Forelimb muscle (tissue), 1 donor: ENCODE data around the gene SIK3. TPM values are rescaled to one million over a fixed set of nuclear protein-coding genes. Genes with fewer than 3 reads are reported as not detected.

ENCODE experiments used
- DNase-seq: peaks from one replicate; pipeline ENCODE4 v3.0.0-alpha.2; 2013; ENCODE audit warnings: low read depth
- polyA plus RNA-seq: library from polyadenylated mRNA; unstranded; fragments of 120-200 nt; gene quantifications from one replicate; pipeline ENCODE4 v1.2.1, GENCODE V29; 2013; ENCODE audit not compliant: insufficient read length

SIK3 gene
- polyA plus RNA-seq, 1 donor: 36.5 TPM

DNA sequence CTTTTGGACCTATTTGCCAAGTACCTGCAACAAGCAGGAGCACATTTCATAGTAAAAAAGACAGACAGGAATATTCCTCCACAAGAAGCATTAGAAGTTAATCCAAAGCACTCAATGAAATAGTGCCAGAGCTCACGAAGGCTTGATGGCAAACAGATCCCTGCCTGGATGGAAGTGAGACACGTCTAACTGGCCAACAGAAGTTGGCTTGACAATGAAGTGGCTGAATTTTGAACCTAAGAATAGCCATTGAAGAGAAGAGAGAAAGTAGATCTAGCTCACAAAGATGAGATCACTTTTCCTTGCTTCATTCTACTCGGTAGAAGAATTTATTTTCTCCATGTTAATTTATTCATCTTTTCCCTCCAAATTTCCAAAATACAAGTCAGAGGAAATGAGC lies 230.2 kb downstream of the SIK3 start:
- no peak for DNase-seq

GRCh38 chr11:116867619-116868018 lies 230.6 kb downstream of the SIK3 start:
- DNase-seq: no peak

DNA sequence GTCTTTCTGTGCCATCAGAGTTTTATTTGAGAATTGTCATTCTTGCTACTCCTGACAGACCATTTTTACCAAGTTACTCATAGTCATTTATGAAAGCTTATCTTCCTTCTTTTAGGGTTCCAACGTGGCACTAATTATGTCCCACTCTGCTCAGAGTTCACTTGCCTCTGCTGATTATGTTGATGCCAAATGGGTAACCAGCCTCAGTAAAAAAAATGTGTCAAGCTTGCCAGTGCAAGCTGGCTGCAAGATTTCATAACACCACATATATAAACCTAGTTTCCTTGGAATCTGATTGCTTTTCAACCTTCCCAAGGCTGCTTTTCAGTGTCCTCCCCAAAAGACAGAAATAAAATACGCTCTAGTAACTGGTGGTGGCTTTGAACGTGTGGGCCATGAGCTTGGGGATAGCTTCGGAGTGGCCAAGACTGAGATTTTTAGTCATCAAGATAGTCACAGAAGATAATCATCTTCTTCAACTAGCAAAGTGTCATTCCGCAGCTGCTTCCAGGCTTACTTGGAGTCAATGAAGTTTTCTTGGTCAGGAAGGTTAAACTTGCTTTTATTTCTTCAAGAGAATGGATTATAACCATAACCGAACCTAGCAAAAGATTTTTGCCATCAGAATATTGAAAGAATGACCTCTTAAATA lies 231.3 kb downstream of the SIK3 start:
- no peak for DNase-seq

DNA sequence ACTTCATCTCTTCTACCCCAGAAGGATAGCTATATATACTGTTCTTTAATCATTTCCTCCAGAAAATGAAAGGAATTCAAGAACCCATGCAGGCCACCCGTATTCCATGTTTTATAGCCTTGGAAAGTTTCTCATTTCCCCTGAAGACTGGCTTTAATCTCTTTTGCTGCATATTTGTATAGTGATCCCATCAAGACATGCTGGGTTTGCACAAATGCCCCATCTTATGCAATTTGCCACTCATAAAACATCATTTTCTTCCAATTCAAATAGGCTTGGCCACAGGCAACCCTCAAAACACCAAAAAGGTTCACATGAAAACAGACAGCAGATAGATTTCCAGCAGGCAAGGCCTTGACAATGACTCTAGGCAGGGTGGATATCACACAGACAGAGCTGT lies 232.5 kb downstream of the SIK3 start:
- DNase-seq: no peak

- DNase-seq: no peak
Measured at GRCh38 chr11:116864531-116864930, 233.7 kb downstream of the SIK3 start.

- no peak for DNase-seq
Measured at GRCh38 chr11:116862951-116863350, 235.3 kb downstream of the SIK3 start.

- DNase-seq: no peak
Measured at GRCh38 chr11:116862185-116862584, 236.0 kb downstream of the SIK3 start.

DNA sequence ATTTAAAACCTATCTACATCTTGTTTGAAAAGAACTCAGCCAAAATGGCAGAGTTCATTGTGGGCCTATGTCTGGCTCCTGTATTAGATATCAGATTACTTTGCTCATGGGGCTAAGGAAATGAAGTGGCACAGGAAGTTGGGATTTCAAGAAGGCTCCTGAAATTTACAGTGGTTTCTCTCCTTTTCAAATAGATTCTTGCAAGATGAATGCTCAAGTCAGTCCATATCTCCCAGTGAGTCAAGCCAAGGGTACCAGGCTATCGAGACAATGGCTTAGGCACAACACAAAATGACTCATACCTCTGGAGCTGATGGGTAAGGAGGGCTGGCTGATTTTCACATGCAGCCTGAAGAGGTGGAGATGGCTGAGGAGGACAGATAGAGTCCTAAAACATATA lies 236.7 kb downstream of the SIK3 start:
- DNase-seq: no peak

DNA sequence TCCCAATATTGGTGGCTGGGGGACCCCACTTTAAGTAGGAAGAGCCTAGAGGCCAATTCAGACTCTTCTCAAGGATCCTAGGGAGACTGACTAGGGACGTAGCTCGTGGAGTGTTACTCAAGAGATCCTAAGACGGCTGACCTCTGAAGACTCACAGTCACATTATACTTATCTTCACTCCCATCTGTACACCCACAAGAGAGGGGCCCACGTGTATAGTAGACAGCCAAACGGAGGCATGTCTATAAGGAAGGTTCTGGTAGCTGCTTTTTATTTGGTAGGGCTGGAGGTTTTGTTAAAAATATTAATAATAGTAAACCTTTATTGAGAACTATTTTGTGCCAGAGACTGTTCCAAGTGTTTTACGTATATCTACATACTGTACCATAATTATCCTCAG lies 237.9 kb downstream of the SIK3 start:
- no peak for DNase-seq

DNA sequence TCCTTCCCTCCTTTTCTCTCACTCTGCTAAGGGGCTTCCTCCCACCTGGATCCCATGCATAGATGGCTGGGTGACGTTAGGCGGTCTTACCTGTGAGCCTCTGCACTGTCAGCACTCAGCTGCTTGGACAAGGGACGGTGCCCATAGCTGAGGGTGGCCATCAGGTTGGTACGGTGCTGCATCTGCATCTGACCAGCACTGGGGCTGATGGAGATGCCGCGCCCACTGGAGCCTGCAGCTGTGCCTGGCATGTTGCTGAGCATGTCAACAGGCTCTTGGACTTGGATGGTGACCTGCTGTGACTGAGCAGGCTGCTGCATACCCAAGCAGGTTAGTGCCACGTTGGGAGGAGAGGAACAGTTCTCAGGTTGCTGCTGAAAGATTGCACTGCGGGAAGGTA lies 239.1 kb downstream of the SIK3 start:
- no peak for DNase-seq

GRCh38 chr11:116857936-116858335 lies 240.3 kb downstream of the SIK3 start:
- DNase-seq: no peak

DNA sequence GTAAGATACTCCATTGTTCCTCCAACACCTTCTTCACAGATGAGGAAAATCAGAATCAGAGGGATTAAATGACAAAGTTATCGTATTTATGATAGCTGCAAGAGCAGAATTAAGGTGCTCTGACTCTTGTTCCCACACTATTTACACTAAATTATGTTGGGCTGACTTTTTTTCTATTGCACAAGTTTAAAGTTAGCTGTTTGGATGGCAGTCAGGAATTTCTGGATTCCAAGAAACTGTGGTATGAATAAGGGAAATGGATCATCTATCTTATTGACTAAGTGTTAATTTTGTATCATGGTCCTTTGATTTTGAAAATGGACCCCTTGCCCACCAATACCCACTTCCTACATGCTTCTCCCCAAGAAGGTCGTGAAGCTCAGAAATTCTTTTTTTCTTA lies 240.9 kb downstream of the SIK3 start:
- DNase-seq: no peak

DNA sequence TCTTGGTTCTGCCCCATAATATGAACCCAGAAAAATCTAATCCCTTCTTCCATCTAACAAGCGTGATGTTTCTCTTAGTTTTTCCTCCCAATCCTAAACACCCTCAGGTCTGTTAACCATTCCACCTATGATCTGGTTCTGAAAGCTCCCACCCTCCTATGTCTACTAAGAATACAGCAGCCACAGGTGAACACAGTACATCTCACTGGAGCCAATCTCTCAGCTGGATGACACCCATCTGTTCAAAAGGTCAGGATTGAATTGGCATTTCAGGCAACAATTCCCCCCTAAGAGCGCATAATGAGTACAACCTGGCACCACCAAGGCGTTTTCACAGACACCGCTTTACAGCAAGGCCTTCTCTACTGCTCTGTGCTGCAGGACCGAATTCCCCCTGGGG lies 241.8 kb downstream of the SIK3 start:
- DNase-seq: no peak

- no peak for DNase-seq
Measured at GRCh38 chr11:116855413-116855812, 242.8 kb downstream of the SIK3 start.

DNA sequence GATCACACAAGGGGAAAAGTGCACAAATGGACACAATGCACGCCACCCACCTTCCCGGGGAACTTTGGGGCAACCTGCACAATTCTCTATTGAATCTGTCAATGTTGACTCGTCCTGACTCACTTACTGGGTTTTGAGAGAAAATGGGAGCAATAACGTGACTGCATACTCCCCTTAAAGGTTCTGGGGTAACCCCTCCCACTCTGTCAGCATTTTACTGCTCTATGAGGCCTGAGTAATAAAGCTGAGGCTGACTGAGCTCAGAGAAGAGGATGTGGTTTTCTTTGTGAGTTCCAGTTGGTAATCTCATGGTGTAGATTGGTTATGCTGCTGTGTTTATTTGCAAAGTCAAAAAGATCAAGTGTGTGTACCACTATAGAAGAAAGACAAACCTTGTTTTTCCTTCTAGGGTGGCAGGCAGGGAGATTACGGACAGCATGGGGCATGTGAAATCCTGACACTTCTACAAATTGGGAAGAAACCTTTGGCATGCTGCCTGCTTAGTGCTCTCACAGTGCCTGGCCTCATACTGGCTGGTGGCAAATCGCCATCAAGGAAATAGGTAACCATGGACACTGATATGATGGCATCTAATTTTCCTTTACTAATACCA lies 244.7 kb downstream of the SIK3 start:
- no peak for DNase-seq

DNA sequence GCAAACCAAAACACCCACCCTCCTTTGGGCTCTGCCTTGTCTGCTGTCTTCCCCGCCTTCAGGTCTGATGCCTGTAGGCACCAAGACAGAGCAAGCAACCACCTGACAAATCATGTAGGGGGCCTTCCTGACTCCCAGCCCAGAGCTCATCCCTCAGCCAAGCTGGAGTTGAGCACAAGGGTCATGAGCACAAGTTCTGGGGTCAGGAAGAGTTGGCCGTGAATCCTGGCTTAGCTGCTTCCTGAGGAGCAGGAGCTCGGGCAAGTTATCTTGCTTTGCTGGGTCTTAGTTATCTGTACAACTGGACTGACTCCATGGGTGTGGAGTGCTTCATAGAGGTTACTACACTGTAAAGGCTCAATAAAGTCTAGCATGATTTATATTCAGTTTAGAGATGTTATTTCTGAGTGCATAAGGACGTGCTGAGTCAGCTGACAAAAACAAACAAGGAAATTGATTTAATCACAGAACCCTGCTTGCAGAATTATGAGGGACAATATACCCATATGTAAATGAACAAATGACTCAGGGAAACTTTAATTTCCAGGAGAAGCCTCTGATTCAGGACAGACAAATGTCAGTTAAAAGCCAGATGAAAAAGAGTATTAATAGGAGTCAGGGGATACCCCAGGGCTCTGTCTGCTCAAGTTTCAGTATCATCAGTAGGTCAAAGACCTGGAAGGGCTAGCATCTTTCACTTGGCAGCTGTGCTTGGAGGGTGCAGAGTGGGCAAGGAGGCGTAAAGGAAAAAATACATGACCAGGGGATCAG lies 245.8 kb downstream of the SIK3 start:
- DNase-seq: no peak

DNA sequence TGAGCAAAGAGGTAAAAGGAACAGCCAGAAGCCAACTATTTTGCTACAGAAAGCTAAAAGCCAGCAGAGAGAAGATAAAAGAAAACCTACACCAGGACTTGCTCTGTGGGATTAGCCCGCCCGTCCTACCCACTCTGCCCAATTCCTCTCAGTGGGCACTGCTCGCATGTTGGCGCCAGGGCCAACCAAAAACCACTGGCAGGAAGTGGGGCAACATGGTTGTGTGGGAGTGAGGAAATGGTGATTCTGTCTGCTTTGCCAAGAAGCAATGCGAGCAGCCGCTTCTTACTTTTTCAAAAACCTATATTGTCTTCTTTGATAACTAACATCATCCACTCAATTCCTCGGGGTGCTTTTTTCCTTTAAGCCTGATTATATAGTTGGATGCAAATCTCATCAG lies 246.6 kb downstream of the SIK3 start:
- no peak for DNase-seq

DNA sequence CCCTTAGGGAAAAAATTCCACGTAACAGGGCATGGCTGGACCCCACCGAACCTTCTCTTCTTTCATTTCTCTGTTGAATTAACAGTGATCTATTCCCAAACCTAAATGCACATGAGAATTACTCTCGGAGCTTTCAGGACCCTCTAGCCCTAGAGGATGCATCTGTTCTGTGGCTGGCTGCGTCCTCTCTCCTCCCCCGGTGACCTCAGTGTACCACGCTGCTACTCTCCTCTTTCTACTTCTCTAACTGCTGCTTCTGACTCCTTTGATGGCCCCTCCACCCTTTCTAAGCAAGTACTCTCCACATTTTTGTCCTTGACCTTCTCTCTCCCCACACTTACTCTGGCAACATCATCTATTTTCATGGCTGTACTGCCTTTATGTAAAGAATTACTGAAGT lies 248.7 kb downstream of the SIK3 start:
- no peak for DNase-seq

DNA sequence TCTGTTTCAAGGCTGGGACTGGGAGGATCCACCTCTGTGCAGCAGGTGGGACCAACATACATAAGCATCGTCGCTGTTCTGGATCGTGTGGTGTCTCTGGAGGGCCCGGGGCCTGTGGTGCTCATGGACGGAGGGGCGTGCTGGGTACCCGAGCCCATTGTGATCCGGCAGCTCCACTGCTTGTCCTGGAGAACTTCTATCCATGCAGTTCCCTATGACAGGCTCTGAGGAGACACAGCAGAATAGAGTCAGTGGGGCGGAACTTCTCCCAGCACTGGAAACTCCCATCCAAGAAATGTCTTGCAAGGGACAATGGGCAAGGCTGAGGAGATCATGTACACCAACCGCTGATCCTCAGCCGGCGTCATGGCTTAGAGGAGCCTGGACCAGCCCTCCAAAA lies 249.2 kb downstream of the SIK3 start:
- DNase-seq: no peak

GRCh38 chr11:116847612-116848011 lies 250.6 kb downstream of the SIK3 start:
- DNase-seq: no peak

DNA sequence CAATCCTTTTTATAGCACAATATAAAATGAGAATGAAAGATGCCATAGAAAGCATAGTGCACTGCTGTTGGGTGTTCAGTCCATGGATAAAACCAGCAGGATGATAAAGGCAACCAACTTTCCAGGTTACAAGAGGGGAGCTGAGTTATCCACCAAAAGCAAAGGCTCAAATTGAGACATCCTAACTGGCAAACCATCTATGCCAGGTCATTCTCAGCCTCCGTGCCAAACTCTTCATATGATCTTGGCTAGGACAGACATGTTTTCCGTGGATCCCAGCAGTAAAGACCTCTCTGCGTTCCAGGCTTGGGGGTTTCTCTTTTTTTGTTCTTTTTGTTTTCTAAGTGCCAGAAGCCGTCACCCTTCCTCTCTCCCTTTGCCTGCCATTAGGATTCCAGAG lies 253.5 kb downstream of the SIK3 start:
- no peak for DNase-seq

GRCh38 chr11:116843661-116844060 lies 254.6 kb downstream of the SIK3 start:
- DNase-seq: no peak

DNA sequence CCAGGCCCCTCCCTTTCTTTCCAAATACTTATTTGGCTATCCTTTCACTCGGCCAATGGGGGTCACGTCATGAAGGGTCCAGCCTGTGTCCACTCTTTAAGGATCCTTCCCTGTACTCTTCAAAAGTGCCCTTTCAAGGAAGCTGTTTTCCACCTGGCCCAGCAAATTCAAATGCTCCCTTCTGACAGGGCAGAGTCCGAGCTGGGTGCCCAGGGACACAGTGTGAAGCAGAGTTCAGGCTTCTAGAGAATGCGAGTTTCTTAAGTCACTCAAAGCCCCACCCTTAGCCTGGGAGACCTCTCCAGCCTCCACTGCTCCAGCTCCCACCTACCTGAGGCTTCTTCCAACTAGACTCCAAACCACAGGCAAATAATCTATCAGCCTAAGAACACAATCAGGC lies 255.3 kb downstream of the SIK3 start:
- DNase-seq: no peak
